Activated T-cell treated with anti-CD3 and anti-CD28 coated beads, Interleukin-2, amount 50 U/mL, for 48 hours (primary cell): Measurements from ENCODE around the gene NUAK1.

Source experiments
- DNase-seq, 2 experiments: peaks; one replicate each; pipeline ENCODE4 v3.0.0-alpha.2; 2020

NUAK1 gene

GRCh38 chr12:106128585-106129328 lies 10.0 kb downstream of the NUAK1 start:
- no peak for DNase-seq

DNA sequence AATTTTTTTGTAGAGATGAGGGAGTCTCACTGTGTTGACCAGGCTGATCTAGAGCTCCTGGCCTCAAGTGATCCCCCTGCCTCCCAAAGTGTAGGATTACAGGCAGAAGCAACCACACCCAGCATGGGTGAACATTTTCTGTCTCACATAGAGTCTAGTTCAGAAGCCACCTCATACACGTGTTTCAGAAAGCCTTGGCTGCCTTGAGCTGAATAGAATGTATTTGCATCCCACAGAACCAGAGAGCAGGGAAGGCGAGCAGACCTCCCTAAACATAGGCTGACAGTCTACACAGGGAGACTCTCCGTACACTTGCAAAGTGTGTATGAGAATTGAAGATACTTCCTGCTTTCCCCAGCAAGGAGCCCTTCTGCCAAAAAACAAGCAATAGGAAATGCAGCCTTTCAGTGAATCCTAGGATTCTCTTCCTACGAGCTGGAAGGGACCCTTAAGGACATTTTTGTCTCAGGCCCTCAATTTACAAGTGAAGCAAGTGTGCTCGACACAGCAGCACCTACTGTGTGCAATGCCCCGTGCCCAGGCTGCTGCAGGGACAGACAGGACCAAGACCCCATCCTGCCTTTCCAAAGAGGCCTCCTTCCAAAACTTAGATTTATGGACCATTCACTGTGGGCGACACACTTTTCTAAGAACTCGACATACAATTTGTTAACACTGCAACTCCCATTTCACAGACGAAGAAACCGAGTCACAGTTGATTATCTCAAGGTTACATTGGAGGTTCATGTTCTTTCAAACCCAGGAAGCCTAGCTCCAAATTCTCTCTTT lies 11.2 kb downstream of the NUAK1 start:
- DNase-seq, result no peak

DNA sequence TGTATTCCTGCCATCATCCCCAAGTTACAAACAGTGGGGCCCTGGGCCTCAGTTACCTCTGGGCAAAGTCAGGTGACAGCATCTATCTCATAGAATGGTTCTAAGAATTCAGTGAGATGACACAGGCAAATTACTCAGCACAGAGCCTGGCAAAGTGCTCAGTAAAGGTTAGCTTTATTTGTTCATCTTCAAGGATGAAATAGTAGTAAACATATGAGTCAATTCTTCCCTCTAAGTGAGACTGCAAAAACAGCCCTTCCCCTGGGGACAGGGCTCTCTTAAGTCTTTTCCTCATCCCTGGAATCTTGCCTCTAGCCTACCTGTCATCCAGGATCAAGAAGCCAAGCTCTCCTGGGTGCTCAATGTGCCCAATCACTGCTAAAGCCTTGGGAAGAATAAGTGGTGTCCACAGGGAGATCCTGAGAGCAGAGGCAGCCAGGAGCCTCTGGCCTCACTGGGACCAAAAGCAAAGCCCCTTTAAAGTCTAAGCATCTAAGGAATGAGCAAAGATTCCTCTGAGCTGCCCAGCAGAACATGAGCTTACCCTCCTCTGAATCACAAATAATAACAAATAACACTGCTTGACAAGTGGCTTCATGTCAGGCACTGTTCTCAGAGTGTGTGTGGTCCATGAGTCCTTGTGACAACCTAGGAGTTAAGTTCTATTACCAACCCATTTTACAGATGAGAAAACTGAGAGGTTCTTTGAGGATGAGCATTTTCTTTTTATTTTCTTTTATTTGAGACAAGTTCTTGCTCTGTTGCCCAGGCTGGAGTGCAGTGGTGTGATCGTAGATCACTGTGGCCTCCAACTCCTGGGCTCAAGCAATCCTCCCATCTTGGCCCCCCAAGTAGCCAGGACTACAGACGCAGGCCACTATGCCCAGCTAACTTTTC lies 12.1 kb downstream of the NUAK1 start:
- no peak for DNase-seq

DNA sequence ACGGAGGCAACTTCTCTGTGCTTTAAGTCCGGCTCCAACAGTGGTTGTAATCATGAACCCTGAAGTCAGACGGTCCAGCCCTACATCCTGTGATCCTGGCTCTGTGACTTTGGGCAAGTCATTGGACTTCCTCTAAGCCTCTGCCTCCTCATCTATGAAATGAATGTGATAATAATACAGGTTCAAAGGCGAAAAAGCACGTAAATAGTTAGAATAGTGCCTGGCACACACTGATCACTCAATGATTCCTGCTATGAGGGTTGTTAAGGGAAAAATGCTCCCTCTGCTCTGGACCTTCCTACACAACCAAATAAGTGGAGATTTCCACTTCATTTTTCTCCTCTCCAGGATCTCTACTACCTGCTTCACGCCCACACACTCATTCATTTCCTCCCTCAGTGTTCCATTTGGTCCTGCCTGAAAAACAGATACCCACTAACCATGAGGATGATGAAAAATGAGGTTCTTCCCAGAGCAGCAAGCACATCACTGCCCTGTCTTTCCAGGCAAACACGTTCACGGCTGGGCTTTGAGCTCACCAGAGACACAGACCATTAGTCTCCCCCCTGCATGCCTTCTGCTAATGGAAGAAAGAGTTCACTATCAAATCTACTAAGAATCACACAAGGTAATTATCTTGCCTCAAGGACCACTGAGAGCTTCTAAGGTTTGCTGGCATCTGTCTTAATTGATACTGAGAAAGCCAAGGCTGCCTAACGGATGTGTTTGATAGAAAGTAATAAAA lies 13.2 kb downstream of the NUAK1 start:
- DNase-seq, result no peak

DNA sequence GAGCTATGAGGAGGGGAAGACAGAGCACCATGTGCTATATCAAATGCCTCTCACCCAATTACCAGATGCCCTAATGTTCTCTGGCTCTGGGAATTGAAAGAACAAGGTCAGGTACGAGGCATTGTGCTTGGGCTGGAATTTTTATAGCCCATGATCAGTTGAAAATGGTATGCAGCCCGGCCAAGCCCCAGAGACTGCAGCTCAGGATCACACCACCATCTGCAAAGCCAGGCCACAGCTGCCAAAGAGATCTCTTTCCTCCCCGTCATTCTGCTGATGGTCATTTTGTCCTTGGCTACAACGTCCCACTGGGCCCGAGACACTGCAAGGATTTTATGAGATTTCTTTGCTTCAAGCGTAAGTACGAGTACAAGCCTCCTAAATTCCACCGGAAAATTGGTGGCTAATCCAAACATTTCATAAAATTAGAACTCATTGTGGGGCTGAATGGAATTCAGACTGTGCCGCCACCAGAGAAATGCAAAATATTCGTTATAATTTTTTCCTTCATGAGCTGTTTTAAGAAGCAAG lies 15.1 kb downstream of the NUAK1 start:
- no peak for DNase-seq

DNA sequence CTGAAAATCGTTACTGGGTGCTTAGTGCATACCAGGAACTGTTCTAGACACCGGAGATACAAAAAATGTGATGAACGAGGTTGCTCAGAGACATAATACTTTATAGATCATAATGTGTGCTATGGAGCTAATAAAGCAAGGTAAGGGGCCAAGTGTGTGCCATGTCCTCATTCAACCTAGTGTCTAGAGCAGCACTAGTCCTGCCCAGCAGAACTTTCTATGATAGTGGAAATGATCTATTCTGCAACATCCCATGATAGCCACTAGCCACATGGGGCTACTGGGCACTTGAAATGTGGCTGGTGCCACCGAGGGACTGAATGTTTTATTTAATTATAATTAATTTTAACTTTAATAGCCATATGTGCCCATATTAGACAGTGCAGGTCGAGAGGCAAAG lies 15.6 kb downstream of the NUAK1 start:
- DNase-seq, result no peak

GRCh38 chr12:106122004-106122403 lies 16.8 kb downstream of the NUAK1 start:
- DNase-seq, result no peak

DNA sequence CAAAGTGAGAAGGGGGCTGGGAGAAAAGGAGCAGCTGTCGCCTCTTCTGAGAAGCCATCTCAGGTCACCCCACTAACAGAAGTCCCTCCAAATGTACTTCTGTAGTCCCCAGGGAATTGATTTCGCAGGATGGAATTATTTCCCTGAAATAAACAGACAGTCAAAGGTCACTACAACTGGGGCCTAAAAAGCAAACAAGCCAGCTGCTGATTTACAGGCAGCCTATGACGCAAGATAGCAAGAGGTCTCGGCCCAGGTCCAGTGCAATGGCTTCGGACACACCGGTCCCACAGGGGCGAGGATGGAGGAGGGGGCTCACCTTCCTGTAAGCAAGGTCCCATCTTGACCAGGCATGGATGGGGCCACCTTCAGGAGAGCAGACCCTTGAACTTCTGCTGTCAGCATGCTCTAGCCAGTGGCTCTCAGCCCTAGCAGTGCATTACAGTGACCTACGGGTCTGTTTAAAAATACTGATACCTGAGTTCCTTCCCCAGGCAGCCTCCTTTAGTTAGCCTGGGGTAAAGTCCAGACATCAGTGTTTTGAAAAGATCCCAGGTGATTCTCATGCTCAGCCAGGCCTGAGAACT lies 18.1 kb downstream of the NUAK1 start:
- DNase-seq, result no peak

DNA sequence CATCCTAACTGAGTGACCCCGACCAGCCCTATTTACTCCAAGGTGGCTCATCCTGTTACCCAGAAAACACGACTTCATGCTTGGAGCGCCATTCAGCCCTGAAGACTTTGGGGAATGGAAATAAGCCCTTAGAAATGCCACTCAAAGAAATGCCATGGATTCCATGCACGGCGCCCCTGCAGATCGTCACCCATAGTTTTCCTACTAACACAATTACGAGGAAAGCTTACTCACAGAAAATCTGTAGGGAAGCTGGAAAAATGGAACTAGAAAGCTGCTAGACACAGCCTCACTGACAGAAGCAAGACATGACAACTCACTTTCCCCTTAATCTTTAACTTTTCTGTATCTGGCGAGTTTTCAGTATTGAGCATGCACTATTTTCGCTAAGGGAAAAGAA lies 19.5 kb downstream of the NUAK1 start:
- no peak for DNase-seq

- no peak for DNase-seq
Measured at GRCh38 chr12:106118381-106119130, 20.2 kb downstream of the NUAK1 start.

- DNase-seq, result no peak
Measured at GRCh38 chr12:106115440-106115839, 23.3 kb downstream of the NUAK1 start.

GRCh38 chr12:106114447-106115068 lies 24.2 kb downstream of the NUAK1 start:
- DNase-seq, result no peak

DNA sequence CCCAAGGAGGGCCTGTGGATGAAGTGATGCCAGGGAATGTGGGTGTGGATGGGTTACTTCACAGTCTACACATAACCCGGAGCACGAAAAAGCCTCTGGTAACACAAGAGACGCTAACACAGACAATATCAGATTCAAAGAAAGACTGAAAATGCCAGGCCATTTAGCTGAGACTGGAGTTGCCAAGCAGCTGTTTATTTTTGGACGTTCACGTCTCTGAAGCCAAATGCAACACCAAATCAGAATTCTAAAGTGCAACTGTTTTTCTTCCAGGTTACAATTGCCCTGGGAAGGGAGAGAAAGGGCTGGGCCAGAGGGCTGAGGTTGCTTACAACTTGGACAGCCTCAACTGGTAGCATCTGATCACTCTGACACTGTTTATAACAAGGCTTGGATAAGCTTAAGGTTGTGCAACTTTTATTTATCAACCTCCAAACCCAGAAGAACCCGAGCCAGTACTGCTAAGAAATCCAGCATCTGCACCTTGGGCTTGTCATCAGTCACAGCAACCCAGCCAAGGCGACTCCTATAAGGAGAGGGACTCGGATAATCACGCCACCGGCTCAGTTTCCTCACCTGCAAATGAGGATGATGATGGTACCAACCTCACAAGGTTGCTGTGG lies 24.8 kb downstream of the NUAK1 start:
- no peak for DNase-seq

DNA sequence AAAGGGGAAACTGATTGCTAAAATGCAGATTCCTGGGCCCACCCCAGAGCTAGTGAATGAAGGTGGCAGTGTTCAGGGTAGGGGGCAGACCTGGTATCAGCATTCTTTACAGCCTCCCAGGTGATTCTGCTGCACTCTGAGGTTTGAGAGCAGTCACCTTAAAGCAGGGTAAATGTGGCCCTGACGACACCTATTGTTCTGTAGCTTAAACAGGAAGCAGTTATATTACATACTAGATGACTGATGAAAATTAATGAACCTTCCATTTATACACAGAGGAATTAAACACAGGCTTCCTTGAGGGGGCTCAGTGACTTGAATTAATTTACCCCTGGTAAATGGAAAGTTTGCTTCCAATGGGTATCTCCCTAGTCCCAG lies 25.3 kb downstream of the NUAK1 start:
- no peak for DNase-seq

GRCh38 chr12:106113042-106113441 lies 25.7 kb downstream of the NUAK1 start:
- DNase-seq, result peak; percentile 32 to 42

- DNase-seq, result no peak
Measured at GRCh38 chr12:106112145-106112821, 26.5 kb downstream of the NUAK1 start.

DNA sequence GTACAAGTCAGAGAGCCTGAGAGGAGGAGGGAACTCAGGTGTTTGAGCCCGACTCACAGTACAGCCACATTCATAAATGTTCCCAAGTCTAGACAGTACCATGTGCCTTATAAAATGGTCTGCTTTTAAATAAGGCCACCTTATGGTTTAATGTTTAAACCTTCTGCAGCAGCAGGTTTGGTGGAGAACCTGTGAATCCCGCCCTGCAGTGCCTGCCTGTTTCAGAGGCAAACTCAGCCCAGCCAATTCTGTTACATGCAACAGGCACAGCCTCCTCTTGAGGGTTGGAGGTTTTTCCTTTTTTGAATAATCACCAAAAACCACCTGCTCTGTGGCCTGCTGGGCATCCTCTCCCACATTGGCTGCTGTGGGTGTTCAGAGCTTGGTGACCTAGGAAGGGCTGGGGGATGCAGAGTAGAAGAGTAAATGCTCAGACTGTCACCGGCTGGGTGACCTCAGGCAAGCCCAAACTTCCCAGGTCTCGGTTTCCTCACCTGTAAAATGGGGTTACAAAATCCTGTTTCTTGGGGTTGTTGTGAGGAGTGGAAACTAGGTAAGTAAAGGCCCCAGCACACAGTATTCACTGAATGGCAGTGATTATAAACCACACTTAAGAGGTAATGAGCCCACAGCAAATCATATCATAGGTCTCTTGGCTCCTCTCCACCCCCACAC lies 28.0 kb downstream of the NUAK1 start:
- DNase-seq, result no peak

DNA sequence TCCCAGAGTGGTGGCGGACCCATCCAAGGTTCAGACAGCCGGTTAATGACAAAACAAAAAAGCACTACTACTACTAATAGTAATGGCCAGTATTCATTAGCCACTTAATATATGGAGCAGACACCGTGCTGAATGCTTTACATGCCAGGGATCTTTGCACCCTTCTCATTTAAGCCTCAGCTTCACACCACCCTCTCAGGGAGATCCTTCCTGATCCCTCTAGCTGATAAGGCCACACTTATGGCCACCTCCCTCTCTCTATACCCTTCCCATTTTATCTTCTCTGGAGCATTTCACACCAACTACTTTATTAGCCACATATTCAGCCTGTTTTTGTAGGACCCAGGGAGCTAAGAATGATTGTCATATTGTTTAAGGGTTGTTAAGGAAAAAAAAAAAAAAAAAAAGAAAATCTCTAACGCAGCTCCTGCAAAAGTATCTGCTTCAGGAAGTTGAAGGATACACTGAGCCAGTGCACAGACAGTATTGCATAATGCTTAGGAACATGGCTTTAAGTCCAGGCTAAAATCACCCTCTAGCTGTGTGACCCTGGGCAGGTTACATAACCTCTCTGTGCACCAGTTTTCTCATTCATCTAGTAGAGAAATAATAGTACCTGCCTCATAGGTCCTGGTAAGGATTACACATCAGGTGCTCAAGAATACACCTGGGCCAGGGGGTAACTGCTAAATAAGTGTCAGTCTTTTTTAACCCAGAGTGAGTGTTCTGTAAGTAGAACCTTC lies 29.4 kb downstream of the NUAK1 start:
- no peak for DNase-seq
